Adrenal gland (tissue), 12 donors: ENCODE measurements around the gene FOXO3B. TPM values are rescaled to one million over a fixed set of nuclear protein-coding genes. Genes with fewer than 3 reads are reported as not detected.
A peak's percentile ranks its signal among the peaks of the same experiment; 100 is the strongest.
"Not testable (repeated sequence)": the region's sequence is repeated elsewhere in the genome, so short reads cannot be mapped to it uniquely, and the experiment has no call there.

Experiments
- DNase-seq, 7 donors: peaks; one replicate each; pipeline ENCODE4 v3.0.0-alpha.2; 2019 to 2020
- H3K27ac ChIP-seq, 5 donors: fragments of 200-600 bp; sonication (generic) in 4 of 5; 1 replicate in 3 of 5; 2 replicates in 2 of 5; pipeline versions ENCODE4 v1.5.1 to v1.8.0; 2016 to 2020; ENCODE audit warnings: mild to moderate bottlenecking in 1 of 5
- H3K27me3 ChIP-seq: fragments of 200-600 bp; 2 replicates; pipeline ENCODE4 v1.8.0; 2021
- H3K36me3 ChIP-seq, 2 donors: fragments of 200-600 bp; replicated peaks in 1 of 2; 1 replicate in 1 of 2; 2 replicates in 1 of 2; pipeline versions ENCODE4 v1.5.1 to v1.8.0; 2018 to 2022
- H3K4me1 ChIP-seq, 2 donors: fragments of 200-600 bp; replicated peaks in 1 of 2; 1 replicate in 1 of 2; 2 replicates in 1 of 2; pipeline versions ENCODE4 v1.5.1 to v1.8.0; 2018 to 2021
- H3K4me3 ChIP-seq, 4 donors: fragments of 200-600 bp; sonication (generic) in 3 of 4; one replicate each; pipeline ENCODE4 v1.5.1; 2016 to 2018
- H3K9me3 ChIP-seq, 3 donors: fragments of 200-600 bp; sonication (generic) in 1 of 3; replicated peaks in 1 of 3; 1 replicate in 2 of 3; 2 replicates in 1 of 3; pipeline versions ENCODE4 v1.5.1 to v1.8.0; 2016 to 2021
- WGBS, 4 donors: extraction: QIAGEN DNeasy Blood & Tissue Kit in 2 of 4; methylation state at CpG; one replicate each; pipeline versions ENCODE4 v1.1.5 to v1.1.7; 2013 to 2017; 5-methylcytosine and 5-hydroxymethylcytosine counted together
- intact Hi-C, 2 donors: fragments of 100-400 bp; cut with DNase I; formaldehyde crosslinking; loops; one replicate each; pipeline versions ENCODE4 v1.14.1 to v1.15.0; 2022 to 2023
- polyA plus RNA-seq, 3 donors: library from polyadenylated mRNA; stranded (reverse); fragments of 200-250 nt in 2 of 3; fragments of 350-450 nt in 1 of 3; fragmentation: Illumina TruSeq in 1 of 3; extraction: RNeasy Lipid Tissue Mini Kit (QIAGEN cat#74804) in 1 of 3; gene quantifications; one replicate each; pipeline ENCODE4 v1.2.3, GENCODE V29; 2013 to 2014
- total RNA-seq, 9 donors: library from RNA; depleted of rRNA in 4 of 9; stranded (reverse); fragments of >200 nt in 4 of 9; fragments of 120-200 nt in 1 of 9; fragmentation: NEBNext Ultra II Directional in 1 of 9; extraction: Animal tissue kit (Norgen Biotek cat#: 25700) in 1 of 9; gene quantifications; one replicate each; pipeline versions ENCODE4 v1.1.0 to v1.2.4, GENCODE V29; 2013 to 2023
- donor health status: healthy with polysubstance abuse.
- donor health status: Bipolar disorder and iron deficiency.
- donor health status: DM: yes; HTN: yes; CAD: no.
- donor health status: DM: no; HTN: no; CAD: no.
- donor health status: DM: no; HTN: no; CAD: no.
- donor health status: DM: yes; HTN: yes; CAD: no.

The FOXO3B gene
- total and polyA plus RNA-seq, 12 donors, result 0.57 to 6.3 (median 3.0) TPM

DNA sequence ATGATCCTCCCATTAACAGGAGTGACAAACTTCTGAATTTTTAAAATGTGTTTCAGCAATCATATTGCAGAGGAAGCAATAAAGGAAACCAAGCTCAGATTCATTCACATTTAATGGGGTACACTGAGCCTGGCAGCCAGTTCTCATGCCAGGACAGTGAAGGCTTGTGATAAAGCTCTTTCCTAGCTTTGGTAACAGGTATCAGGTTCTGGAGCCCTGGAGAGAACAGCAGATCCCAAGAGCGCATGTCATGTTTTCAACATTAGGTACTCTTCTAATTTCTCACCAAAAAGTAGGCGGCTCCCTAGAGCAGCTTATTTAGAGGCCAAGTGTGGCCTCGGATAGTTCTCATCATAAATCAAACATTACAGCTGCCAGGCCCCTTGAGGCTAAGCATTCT is 14.6 kb downstream of the FOXO3B start:
- H3K27ac ChIP-seq, H3K9me3 ChIP-seq, H3K4me3 ChIP-seq, DNase-seq, H3K36me3 ChIP-seq, H3K4me1 ChIP-seq, intact Hi-C loops, H3K27me3 ChIP-seq: not testable (repeated sequence)
- WGBS, 4 donors, result 89 to 96% (median 94%) methylated on average over 3 of the region's 3 CpGs; no CpG with 5 or more reads in 1 of the 4 donors

GRCh38 chr17:18666326-18666725 is 15.8 kb downstream of the FOXO3B start:
- WGBS, 4 donors, result 92 to 100% (median 98%) methylated on average over 1 to 2 of the region's 2 CpGs
- H3K9me3 ChIP-seq, result peaks cover 0 to 16% (median 0%) of the 10 kb centered on the region in 3 donors

DNA sequence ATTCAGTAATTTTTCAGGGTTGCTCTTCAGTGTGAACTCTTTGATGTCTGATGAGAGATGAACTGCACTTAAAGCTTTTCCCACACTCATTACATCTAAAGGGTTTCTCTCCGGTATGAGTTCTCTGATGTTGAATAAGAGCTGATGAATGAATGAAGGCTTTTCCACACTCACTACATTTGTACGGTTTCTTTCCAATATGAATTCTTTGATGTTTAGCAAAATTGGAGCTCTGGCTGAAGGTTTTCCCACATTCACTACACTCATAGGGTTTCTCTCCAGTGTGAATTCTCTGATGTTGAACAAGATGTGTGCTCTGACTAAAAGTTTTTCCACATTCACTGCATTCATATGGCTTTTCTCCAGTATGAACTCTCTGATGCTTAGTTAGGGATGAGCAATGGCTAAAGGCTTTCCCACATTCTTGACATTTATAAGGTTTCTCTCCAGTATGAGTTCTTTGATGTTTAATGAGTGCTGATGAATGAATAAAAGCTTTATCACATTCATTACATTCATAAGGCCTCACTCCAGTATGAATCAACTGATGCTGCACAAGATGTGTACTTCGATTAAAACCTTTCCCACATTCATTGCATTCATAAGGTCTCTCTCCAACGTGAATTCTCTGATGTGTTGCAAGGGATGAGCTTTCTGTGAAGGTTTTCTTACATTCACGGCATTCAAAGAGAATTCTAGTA is 20.0 kb downstream of the FOXO3B start:
- 81 to 90% (median 87%) methylated on average over 5 of the region's 5 CpGs for WGBS, 4 donors
- intact Hi-C loops, result not testable (repeated sequence)

More at GRCh38 chr17:18666326-18666725, 15.8 kb downstream of the FOXO3B start:
- DNase-seq, intact Hi-C loops, H3K4me1 ChIP-seq, H3K27ac ChIP-seq, H3K27me3 ChIP-seq, H3K36me3 ChIP-seq, H3K4me3 ChIP-seq: not testable (repeated sequence)

DNA sequence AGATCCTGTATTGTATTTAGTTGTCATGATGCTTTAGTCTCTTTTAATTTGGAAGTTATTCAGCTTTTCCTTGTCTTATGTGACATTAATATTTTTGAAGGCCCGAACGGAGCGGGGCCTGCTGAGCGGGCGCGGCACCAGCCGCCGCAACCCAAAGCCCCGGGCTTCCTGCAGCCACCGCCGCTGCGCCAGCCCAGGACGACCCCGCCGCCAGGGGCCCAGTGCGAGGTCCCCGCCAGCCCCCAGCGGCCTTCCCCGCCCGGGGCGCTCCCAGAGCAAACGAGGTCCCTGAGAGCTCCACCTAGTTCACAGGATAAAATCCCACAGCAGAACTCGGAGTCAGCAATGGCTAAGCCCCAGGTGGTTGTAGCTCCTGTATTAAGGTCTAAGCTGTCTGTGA is 32.0 kb downstream of the FOXO3B start:
- H3K36me3 ChIP-seq, H3K9me3 ChIP-seq, H3K4me3 ChIP-seq, intact Hi-C loops, DNase-seq, H3K4me1 ChIP-seq, H3K27ac ChIP-seq, H3K27me3 ChIP-seq: not testable (repeated sequence)
- 53 to 83% (median 65%) methylated on average over 8 to 22 of the region's 23 CpGs for WGBS, 4 donors

More for the DNA sequence above, 20.0 kb downstream of the FOXO3B start:
- H3K36me3 ChIP-seq, H3K27ac ChIP-seq, H3K27me3 ChIP-seq, DNase-seq, H3K4me1 ChIP-seq, H3K4me3 ChIP-seq: not testable (repeated sequence)
- H3K9me3 ChIP-seq, result peaks cover 0 to 25% (median 0%) of the 10 kb centered on the region in 3 donors

GRCh38 chr17:18644291-18644690 is 37.8 kb downstream of the FOXO3B start, which contains the start of gene TBC1D28:
Gene TBC1D28 (minus strand): TSS chr17:18644391. CDS start chr17:18641352, 3,039 bp downstream.
- H3K4me3 ChIP-seq, intact Hi-C loops, H3K9me3 ChIP-seq, H3K27ac ChIP-seq, H3K27me3 ChIP-seq, DNase-seq, H3K36me3 ChIP-seq, H3K4me1 ChIP-seq: not testable (repeated sequence)
- WGBS, 4 donors, result 78 to 93% (median 89%) methylated on average over 3 to 9 of the region's 9 CpGs

DNA sequence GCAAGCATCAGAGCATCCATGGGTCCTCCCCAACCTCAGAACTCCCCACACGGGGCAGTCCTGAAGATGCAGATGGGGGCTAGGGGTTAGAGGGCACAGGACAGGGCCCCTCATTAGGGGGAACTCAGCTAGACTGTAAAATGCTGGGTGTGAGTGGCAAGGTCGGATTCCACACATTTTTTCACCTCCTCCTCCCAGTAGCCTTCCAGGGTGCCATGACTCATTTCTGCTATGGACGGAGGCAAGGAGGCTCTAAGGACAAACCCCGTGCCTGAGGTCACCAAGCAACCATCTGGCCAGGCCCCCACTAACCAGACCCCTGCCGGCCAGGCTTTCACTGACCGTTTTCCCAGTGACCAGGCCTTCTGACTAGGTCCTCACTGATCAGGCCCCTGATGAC is 39.0 kb downstream of the FOXO3B start:
- H3K4me3 ChIP-seq, H3K36me3 ChIP-seq, H3K4me1 ChIP-seq, intact Hi-C loops, H3K9me3 ChIP-seq, DNase-seq, H3K27me3 ChIP-seq, H3K27ac ChIP-seq: not testable (repeated sequence)
- WGBS, 4 donors, result 62 to 83% (median 63%) methylated on average over 2 to 4 of the region's 6 CpGs; no CpG with 5 or more reads in 1 of the 4 donors

GRCh38 chr17:18638357-18638756 is 43.8 kb downstream of the FOXO3B start:
- H3K4me1 ChIP-seq, intact Hi-C loops: not testable (repeated sequence)
- 90 to 93% (median 91%) methylated on average over 9 to 13 of the region's 13 CpGs for WGBS, 4 donors

GRCh38 chr17:18636237-18636636 is 45.9 kb downstream of the FOXO3B start:
- H3K9me3 ChIP-seq, intact Hi-C loops, H3K27me3 ChIP-seq, H3K4me1 ChIP-seq, DNase-seq, H3K27ac ChIP-seq, H3K4me3 ChIP-seq, H3K36me3 ChIP-seq: not testable (repeated sequence)
- 60 to 70% (median 68%) methylated on average over 7 of the region's 7 CpGs for WGBS, 4 donors

More at GRCh38 chr17:18638357-18638756, 43.8 kb downstream of the FOXO3B start:
- not testable (repeated sequence) for H3K27ac ChIP-seq, DNase-seq, H3K27me3 ChIP-seq, H3K36me3 ChIP-seq, H3K4me3 ChIP-seq, H3K9me3 ChIP-seq

GRCh38 chr17:18635773-18636172 is 46.3 kb downstream of the FOXO3B start:
- DNase-seq, H3K4me1 ChIP-seq, intact Hi-C loops, H3K9me3 ChIP-seq, H3K27ac ChIP-seq, H3K4me3 ChIP-seq, H3K27me3 ChIP-seq, H3K36me3 ChIP-seq: not testable (repeated sequence)
- WGBS, 4 donors, result 74 to 100% (median 85%) methylated on average over 3 to 6 of the region's 7 CpGs; no CpG with 5 or more reads in 1 of the 4 donors

- H3K27ac ChIP-seq, intact Hi-C loops, H3K36me3 ChIP-seq, DNase-seq, H3K27me3 ChIP-seq, H3K4me1 ChIP-seq, H3K9me3 ChIP-seq: not testable (repeated sequence)
- H3K4me3 ChIP-seq, result peak overlapping the region in 1 of 4 donors; percentile 23
- WGBS, 4 donors, result 9 to 28% (median 11%) methylated on average over 7 to 56 of the region's 56 CpGs
These were observed 47.4 kb downstream of the FOXO3B start for GRCh38 chr17:18634550-18635263.
